B cell (primary cell): ENCODE measurements around the gene ZC3H12C.

Experiments used
- EZH2 ChIP-seq: IDR thresholded peaks from 2 replicates; pipeline ENCODE4 v1.6.1; 2012; ENCODE audit warnings: borderline replicate concordance, low read depth, mild to moderate bottlenecking, moderate library complexity, low read length; ENCODE audit not compliant: insufficient read depth, poor library complexity, severe bottlenecking
- TF ChIP-seq, protein P1 (sequence below): fragments of 200-600 bp; IDR thresholded peaks from one replicate; pipeline ENCODE4 v1.8.0; 2022; ENCODE audit warnings: antibody characterized with exemption, mild to moderate bottlenecking

DNA sequence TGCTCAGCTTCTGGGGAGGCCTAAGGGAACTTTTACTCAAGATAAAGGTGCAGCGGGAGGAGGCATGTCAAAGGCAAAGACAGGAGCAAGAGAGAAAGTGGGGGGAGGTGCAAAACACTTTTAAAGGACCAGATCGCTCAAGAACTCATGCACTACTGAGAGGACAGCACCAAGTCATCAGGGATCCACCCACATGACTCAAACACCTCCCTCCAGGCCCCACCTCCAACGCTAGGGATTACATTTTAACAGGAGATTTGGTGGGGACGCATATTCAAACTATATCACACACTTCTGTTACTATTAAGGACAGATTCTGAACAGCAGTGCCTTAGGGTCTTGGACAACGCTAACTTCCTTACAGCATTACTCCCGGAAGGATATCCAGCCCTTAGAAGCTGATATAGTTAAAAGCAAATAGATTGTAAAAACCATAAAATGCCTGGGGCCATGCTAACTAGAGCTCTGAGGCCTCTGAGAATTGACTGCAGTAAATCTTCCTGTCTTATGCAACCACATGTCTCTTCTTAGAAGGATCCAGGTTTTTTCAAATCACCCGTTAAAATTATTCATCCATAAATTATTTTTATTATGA is 16.7 kb upstream of the ZC3H12C start:
- TF ChIP-seq, protein P1, sequence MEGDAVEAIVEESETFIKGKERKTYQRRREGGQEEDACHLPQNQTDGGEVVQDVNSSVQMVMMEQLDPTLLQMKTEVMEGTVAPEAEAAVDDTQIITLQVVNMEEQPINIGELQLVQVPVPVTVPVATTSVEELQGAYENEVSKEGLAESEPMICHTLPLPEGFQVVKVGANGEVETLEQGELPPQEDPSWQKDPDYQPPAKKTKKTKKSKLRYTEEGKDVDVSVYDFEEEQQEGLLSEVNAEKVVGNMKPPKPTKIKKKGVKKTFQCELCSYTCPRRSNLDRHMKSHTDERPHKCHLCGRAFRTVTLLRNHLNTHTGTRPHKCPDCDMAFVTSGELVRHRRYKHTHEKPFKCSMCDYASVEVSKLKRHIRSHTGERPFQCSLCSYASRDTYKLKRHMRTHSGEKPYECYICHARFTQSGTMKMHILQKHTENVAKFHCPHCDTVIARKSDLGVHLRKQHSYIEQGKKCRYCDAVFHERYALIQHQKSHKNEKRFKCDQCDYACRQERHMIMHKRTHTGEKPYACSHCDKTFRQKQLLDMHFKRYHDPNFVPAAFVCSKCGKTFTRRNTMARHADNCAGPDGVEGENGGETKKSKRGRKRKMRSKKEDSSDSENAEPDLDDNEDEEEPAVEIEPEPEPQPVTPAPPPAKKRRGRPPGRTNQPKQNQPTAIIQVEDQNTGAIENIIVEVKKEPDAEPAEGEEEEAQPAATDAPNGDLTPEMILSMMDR: no peak
- no peak for TF ChIP-seq EZH2
